Hematopoietic multipotent progenitor cell treated with erythropoietin and hydrocortisone succinate and interleukin-3 and kit ligand, for 6 days (in vitro differentiated cells): ENCODE results near the gene ACAD10.

Experiments used
- DNase-seq: peaks from one replicate; pipeline ENCODE4 v3.0.0-alpha.2; 2015

The ACAD10 gene

DNA sequence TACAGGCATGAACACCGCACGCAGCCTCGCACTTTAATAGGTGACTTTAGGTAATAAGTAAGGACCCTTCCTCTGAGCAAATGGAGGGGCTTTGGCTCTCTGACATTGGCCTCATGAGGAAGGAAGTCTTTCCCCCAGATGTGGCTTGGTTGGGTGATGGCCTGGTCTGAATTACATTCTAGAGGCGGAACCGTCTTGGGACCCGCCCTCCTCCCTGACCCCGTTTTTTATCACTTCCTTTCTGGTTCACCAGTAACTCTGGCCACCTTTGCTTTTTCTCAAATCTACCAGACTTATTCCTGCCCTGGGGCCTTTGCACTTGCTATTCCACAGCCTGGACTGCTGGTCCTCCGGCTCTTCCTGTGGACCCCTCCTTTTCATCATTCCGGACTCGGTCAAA, 94.3 kb downstream of the ACAD10 start:
- no peak for DNase-seq

DNA sequence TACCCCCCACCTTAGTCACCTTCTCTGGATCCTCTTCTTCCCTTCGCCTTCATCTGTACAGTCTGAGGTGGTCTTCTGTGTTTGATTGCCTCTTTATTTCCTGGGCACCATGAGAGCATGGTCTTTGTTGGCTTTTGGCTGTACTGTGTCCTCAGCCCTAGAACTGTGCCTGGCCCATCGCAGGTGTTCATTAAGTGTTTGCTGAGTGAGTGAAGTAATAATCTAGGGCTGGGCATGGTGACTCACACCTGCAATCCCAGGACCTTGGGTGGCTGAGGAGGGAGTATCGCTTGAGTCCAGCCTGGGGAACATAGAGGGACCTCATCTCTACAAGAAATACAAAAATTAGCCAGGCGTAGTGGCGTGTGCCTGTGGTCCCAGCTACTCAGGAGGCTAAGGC, 94.8 kb downstream of the ACAD10 start:
- DNase-seq, result no peak

DNA sequence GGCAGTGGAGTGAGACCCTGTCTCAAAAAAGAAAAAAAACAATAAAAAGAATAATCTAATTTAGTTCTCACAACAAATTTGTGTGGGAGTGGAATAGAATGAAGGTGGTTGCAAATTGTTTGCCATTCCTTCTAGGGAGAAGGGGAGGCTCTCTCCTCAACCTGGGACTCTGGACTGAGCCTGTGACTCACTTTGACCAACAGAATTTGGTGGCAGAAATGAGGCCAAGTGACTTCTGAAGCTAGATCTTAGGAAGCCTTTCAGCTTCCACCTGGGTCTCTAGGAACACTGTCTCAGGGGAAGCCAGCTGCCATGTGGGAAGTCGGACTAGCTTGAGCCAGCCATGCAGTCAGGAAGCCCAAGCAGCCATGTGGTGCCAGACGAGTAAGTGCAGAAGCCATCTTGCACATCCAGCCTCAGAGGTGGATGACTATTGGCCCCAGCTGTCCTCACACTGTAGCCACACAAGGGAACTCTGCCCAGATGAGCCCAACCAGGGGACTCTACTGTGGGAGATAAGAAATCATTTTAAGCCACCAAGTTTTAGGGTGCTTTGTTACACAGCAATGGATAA, 95.3 kb downstream of the ACAD10 start:
- DNase-seq, result no peak

DNA sequence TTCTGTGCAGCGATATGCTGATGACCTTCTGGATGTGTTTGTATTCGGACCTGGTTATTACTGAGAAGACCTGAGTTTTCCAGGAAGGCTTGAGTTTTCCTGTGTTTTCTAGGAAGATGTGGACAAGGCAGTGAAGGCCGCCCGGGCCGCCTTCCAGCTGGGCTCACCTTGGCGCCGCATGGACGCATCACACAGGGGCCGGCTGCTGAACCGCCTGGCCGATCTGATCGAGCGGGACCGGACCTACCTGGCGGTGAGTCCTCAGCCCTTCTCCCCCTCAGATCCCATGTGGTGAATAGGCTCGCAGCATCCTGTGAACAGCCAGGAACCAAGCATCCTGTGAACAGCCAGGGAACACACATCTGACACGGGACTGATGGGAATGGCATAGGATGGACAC, 97.2 kb downstream of the ACAD10 start:
- no peak for DNase-seq

DNA sequence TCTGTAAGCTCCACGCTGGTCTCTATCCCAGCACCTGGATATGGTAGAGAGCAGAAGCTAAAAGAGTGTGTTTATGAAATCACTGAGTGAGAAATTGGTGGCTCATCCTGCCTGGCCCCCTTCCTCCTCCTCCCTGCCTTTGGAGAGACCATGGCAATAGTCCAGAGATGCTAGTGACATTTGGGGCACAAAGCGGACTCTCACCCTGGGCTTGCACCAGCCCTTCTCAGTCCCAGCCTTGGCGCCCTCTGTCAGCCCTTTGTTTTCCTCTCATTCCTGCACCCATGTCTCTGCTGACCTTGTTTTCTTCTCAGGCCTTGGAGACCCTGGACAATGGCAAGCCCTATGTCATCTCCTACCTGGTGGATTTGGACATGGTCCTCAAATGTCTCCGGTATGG, 99.1 kb downstream of the ACAD10 start:
- no peak for DNase-seq

DNA sequence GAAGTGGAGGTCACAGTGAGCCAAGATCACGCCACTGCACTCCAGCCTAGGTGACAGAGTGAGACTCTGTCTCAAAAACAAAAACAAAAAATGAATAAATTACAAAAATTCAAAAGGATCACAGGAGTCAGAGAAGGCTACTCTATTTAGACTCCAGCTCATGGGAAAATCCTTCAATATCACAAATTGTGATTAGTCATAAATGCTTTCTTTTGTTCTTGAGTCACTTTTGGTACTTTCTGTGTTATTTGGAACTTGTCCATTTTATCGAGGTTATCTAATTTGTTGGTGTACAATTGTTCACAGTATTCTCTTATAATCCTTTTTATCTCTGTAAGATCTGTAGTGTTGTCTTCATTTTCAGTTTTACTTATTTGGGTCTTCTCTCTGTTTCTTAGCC, 99.8 kb downstream of the ACAD10 start:
- no peak for DNase-seq

DNA sequence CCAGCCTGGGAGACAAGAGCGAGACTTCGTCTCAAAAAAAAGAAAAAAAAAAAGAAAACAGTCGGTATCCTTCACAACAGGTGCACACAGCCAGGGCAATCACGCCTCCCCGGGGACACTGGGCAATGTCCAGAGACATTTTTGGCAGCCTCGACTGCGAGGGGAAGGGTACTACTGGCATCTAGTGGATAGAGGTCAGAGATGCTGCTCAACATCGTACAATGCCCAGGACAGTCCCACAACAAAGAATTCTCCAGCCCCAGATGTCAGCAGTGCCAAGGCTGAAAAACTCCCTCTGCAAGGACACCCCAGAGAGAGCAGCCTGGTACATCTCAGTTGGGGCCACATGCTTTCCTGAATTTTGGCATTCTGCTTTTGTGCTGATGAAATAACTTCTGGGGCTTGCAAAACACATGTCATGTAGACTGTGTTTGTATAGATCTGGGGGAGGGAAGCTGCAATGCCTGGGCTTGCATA, 102.4 kb downstream of the ACAD10 start:
- DNase-seq, result peak; percentile 65

DNA sequence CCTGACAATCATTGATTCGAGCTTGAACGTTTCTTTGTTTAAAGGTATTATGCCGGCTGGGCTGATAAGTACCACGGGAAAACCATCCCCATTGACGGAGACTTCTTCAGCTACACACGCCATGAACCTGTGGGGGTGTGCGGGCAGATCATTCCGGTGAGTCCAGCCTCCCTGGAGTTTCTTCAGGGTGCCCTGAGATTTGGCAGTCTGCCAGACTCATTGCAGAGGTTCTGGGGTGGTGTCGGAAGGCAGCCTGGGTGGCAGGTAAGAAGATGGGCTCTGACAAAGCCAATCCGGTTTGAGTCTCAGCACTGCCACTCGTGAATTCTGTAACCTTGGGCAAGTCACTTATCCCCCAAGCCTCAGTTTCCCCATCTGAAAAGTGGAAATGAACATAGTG, 103.9 kb downstream of the ACAD10 start:
- no peak for DNase-seq

DNA sequence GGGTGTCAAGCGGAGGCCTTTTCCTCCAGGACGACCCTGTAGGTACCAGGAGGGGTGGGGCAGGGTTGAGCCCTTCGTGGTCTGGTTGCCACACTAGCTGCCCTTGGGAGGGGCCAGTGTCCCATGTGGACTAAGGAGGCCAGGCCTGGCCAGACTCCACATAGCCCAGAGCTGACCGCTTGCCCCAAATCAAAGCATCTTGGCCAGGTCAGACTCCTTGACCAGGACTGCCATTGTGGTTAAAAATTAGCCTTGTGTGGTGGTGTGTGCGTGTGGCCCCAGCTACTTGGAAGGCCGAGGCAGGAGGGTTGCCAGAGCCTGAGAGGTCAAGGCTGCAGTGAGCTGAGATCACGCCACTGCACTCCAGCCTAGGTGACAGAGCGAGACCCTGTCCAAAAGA, 105.7 kb downstream of the ACAD10 start:
- DNase-seq, result no peak

DNA sequence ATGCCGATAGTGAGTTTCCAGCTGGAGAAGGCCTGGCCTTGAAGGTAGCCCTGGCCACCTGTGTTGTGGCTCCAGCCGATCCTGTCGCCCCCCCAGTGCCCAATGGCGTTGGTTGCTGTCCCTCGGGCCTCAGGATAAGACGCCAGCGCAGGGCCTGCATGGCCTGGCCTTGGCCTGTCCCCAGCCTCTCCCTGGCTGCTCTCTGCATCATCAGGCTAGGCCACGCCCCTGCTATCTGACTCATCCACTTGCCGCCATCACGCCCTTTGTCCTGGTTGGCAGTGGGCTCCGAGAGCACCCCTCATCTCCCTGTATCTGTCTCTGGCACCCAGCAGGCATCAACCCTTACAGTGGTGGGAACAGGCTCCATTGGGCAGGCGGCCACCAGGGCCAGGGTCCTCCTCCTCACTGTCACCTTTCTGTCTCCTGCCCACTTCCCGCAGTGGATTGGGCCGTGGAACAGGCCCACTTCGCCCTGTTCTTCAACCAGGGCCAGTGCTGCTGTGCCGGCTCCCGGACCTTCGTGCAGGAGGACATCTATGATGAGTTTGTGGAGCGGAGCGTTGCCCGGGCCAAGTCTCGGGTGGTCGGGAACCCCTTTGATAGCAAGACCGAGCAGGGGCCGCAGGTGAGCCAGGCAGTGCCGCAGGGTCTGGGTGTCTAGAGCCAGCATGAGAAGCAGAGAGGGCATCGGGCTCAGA, 106.5 kb downstream of the ACAD10 start:
- DNase-seq, result peak; percentile 63

DNA sequence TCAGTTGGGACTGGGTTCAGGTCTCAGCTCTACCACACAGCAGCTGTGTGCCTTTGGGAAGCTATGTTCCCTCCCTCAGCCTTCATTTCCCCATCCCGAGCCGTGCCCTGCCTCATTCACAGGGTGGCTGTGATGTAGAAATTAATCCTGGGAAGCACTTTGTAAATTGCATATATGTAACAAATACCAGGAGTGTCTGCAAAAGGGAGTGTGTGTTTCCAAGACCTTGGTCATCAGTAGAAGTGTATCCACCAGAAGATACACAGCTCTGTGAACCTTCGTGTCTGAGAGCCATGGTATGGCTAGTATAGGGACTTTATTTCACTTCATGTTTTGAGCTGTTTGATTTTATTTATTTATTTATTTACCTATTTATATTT, 107.0 kb downstream of the ACAD10 start:
- DNase-seq, result no peak

DNA sequence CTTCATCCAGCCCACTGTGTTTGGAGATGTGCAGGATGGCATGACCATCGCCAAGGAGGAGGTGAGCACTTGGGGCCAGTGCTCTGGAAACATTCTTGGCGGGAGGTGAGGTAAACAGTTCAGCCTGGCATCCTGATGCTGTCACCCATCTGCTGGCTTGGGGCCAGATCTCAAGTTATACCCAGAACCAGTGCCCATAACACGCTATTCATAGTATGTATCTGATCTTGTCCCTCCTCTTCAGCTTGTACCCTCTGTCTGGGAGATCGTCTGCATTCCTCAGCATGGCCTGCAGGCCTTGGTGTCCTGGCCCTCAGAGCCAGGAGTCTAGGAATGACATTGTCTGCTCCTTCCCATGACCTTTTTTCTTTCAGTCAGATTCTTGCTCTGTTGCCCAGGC, 112.3 kb downstream of the ACAD10 start:
- no peak for DNase-seq

DNA sequence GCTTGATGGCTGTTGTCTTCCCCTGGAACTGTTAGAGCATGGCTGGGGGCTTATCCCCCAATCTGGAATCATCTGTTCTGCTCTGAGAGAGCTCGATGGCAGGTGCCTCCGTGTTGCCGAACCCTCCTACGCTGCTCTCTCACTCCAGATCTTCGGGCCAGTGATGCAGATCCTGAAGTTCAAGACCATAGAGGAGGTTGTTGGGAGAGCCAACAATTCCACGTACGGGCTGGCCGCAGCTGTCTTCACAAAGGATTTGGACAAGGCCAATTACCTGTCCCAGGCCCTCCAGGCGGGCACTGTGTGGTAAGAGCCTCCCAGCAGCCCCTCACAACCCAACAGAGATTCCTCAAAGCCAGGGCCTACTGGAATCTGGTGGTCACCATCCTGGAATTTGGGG, 113.9 kb downstream of the ACAD10 start:
- DNase-seq, result no peak

DNA sequence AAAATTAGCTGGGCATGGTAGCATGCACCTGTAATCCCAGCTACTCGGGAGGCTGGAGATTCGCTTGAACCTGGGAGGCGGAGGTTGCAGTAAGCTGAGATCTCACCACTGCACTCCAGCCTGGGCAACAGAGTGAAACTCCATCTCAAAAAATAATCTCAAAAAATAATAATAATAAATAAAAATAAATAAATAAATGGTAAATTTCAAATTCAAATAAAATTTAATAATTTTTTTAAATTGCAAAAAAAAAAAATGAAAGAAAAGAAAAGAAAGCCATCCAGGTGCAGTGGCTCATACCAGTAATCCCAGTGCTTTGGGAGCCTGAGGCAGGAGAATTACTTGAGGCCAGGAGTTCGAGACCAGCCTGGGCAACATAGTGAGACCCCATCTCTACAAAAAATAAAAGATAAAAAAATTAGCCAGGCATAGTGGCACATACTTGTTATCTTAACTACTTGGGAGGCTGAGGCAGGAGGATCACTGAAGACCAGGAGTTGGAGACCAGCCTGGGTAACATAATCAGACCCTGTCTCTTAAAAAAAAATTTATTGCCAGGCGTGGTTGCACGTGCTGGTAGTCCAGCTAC, 117.3 kb downstream of the ACAD10 start:
- DNase-seq, result no peak

DNA sequence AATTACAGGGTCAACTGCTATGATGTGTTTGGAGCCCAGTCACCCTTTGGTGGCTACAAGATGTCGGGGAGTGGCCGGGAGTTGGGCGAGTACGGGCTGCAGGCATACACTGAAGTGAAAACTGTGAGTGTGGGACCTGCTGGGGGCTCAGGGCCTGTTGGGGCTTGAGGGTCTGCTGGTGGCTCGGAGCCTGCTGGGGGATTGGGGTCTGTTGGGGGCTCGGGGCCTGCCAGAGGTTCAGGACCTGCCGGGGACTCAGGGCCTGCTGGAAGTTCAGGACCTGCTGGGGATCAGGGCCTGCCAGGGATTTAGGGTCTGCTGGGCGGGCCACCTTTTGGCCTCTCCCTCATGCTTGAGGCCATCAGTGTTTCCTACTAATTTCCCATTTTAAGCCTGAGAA, 118.0 kb downstream of the ACAD10 start:
- DNase-seq, result no peak

DNA sequence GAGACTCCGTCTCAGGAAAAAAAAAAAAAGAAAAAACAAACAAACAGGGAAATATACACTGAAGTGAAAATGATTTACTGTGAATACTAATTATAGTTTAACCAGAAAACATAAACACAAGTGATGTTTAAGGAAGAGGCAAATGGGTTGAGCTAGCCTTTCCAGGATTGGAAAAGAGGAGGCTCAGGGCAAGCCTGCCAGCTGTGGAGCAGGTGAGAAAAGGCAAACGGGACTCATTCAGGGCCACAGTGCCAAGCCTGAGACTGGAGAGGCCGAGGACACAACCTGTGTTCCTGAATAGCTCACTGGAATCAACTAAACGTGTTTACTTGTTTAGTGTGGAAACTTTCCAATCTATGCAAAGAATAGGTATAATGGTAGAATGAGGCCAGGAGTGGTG, 120.5 kb downstream of the ACAD10 start:
- no peak for DNase-seq
